ENCODE data around the gene STX4. TPM values are rescaled to one million over a fixed set of nuclear protein-coding genes. Genes with fewer than 3 reads are reported as not detected.
A peak's percentile ranks its signal among the peaks of the same experiment; 100 is the strongest.

The STX4 gene
- total RNA-seq, 1 donor from 2014 or later = 39.5 TPM

DNA sequence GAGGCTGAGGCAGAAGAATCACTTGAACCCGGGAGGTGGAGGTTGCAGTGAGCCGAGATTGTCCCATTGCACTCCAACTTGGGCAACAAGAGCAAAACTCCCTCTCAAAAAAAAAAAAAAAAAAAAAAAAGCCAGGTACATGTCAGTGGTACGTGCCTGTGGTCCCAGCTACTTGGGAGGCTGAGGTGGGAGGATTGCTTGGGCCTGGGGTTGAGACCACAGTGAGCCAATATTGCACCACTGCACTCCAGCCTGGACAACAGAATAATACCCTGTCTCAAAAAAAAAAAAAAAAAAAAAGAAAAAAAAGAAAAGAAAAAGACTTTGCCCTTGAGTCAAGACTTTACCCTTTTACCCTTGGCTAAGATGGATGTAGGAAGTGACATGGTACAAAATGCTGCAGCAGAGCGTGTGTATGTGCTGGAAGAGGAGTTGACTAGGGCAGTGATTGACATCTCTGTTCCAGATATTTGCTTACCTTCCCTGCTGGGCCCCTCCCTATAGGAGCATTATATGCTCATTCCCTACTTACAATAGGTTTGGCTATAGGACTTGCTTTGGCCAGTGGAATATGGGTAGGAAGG, 10.6 kb downstream of the STX4 start:
- intact Hi-C loops (cut with DNase I) = no loop called here
- no peak for ATAC-seq (ENCODE audit: poor library complexity)

GRCh38 chr16:31050280-31051030, 17.1 kb downstream of the STX4 start:
- no peak for ATAC-seq (ENCODE audit: poor library complexity)

More for the DNA sequence above, 10.6 kb downstream of the STX4 start:
- DNase-seq = no peak

DNA sequence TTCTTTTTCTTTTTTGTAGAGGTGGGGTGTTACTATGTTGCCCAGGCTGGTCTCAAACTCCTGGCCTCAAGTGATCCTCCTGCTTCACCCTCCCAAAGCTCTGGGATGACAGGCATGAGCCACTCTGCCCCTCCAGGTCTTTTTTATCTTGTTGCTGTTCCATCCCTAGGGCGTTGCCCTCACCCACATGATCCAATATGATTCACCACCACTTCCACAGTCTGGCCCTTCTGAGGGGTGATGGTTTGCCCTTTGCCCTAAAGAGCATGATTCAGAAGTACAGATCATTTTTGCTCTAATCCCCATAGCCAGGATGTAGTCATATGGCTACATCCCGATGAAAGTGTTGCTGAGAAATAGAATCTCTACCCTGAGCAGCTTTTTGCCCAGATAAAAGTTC, 18.8 kb downstream of the STX4 start:
- ATAC-seq (ENCODE audit: poor library complexity) (no peak), DNase-seq (no peak)
- intact Hi-C loops (cut with DNase I) = no loop called here

More at GRCh38 chr16:31050280-31051030, 17.1 kb downstream of the STX4 start:
- intact Hi-C loops (cut with DNase I) = no loop called here
- no peak for DNase-seq

DNA sequence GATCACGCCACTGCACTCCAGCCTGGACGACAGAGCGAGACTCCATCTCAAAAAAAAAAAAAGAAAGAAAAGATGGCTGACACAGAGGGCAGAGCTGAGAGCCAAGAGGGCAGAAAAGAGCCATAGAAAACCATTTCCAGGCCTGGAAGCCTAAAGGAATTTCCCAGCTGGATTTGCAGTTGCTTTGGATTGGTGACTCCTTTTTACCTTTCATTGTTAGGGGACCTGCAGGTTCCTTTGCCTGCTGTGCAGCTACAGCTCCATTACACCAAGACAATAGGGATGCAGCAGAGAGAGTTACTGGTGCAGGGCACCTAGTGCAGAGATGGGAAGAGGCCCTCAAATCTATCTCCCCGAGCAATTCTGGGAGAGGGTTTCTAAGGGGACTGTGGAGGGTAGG, 22.3 kb downstream of the STX4 start:
- intact Hi-C loops (cut with DNase I) = no loop called here
- no peak for DNase-seq
- no peak for ATAC-seq (ENCODE audit: poor library complexity)

DNA sequence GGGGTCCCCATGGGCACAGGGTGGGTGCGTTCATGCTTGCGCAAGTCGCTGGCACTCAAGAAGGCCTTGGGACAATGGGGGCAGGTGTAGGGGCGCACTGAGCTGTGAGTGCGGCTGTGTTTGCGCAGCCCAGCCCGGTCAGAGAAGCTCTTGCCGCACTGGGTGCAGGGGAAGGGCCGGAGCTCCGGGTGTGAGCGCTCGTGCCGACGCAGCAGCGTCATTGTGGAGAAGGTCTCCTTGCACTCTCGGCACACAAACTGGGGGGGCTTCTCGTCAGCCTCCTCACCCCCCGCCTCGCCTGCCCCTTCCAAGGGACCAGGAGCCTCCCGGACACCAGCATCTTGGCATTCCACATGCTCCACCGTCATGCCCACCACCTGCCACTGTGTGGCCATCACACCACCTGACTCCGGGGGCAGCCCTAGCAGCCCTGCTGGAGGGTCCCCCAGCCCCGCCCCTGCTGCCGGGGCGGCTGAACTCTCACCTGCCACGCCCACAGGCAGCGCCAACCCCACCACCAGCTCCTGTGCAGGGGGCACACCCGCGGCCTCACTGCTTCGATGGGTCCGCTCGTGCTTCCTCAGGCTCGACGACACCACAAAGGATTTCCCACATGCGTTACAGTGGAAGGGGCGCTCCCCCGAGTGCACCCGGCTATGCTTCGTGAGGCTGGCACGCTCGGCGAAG, 27.9 kb downstream of the STX4 start:
- DNase-seq (no peak), ATAC-seq (ENCODE audit: poor library complexity) (no peak)
- intact Hi-C loops (cut with DNase I) = no loop called here

GRCh38 chr16:31061813-31062440, 28.6 kb downstream of the STX4 start:
- intact Hi-C loops (cut with DNase I) = no loop called here
- DNase-seq = no peak
- no peak for ATAC-seq (ENCODE audit: poor library complexity)

DNA sequence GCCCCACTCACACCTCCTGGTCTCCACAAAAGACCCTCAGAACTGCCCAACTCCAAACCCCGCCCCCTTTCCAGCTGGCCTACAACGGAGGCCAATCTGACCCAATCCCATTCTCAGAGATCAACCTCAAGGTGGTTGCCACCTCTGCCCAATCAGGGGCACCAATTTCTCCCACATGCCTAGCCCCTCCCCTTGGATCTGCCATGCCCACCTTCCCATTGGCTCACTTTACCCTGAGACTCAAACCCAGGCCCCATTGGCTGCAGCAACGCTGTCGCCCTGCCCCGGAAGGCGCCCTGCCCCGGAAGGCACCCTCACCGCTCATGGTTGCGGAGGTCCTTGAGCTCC, 30.1 kb downstream of the STX4 start:
- ATAC-seq (ENCODE audit: poor library complexity) = no peak
- no peak for DNase-seq
- intact Hi-C loops (cut with DNase I) = no loop called here

DNA sequence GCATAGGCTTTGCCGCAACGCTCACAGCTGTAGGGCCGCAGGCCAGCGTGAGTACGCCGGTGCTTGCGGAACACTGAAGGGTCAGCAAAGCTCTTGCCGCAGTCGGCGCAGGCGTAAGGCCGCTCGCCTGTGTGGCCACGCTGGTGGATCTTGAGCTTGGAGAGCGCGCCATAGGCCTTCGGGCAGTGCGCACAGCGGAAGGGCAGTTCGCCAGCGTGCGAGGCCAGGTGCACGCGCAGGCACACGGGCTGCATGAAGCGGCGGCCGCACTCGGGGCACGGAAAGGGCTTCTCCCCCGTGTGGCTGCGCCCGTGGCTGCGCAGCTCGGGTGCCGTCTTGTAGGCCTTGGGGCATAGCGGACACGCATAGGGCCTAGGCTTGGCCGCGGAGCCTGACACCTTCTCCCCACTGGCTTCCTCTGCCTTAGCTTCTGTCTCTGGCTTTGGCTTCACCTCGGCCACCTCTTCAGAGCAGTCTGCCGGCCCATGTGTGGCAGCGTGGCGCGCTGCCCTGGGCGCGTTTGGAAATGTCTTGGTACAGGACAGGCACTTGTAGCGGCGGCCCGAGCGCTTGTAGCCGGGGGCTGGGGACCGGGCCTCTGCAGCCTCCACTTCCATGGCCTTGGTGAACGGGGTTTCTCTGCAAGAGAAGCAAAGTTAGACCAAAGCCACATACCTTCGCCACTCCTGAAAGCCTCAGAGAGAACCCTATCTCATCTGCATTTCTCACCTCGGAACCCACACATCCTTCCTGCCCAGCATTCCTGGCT, 30.7 kb downstream of the STX4 start:
- intact Hi-C loops (cut with DNase I) = no loop called here
- ATAC-seq (ENCODE audit: poor library complexity) (no peak), DNase-seq (no peak)

DNA sequence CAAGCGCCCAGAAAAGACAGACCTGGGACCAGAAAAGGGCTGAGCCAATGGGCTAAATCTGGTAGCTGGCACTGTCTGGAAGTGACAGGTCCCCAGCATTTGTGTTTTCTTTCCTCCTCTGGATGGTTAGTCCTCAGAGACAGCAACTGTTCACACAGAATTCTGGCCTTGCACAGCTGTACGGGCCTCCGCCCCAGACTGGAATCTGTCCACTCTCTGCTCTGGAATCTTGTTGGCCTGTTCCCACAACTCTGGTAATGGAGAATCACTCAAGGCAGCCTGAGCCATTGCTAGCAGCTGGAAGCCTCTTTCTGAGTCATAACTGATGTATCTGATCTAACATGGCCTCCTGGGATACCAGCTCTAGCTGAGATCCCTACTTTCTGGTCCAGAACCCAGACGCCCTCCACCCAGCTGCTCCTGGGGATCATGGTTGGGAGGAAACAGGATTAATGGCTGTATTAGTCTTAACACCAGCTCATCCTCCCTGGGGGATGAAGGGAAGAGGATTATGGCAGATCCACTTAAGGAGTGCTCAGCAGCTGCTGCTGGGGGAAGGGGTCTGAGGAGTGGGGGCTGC, 31.6 kb downstream of the STX4 start:
- peak; percentile 73 for DNase-seq
- intact Hi-C loops (cut with DNase I) = no loop called here
- ATAC-seq (ENCODE audit: poor library complexity) = peak; percentile 85

DNA sequence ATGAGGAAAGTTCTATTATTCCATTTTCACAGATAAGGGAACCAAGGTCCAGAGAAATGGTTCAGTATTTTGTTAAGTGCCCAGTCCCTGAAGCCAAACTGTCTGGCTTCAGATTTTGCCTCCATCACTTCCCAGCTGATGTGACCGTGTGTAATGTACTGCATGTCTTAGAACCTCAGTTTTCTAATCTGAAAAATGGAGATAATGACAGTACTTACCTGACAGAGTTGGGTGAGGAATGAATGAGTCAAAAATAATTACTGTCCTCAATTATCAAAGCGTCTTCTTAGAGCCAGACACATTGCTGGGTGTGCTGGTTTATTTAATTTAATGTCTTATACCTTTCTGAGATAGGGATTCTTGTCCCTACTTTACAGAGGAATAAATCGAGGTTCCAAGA, 34.0 kb downstream of the STX4 start:
- DNase-seq (no peak), ATAC-seq (ENCODE audit: poor library complexity) (no peak)
- intact Hi-C loops (cut with DNase I) = no loop called here

DNA sequence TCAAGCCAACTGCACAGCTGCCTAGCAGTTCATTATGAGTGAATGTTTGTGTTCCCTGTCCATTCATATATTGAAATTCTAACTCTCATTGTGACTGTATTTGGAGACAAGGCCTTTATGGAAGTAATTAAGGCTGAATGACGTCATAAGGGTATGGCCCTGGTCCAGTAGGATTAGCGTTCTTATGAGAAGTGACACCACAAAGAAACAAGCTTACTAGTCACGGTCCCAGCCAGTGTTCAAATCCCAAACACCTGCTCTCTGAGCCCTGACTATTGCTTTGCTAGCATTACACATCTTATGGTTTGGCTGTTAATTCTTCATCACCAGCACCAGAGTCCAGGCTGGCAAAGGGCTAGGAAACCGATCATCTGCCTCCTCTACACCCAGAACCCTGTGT, 38.5 kb downstream of the STX4 start:
- intact Hi-C loops (cut with DNase I) = loop anchor here (2.0 kb wide), 1 partner anchor 37 kb away; no protein-coding TSS in a partner anchor
- no peak for ATAC-seq (ENCODE audit: poor library complexity)
- no peak for DNase-seq

DNA sequence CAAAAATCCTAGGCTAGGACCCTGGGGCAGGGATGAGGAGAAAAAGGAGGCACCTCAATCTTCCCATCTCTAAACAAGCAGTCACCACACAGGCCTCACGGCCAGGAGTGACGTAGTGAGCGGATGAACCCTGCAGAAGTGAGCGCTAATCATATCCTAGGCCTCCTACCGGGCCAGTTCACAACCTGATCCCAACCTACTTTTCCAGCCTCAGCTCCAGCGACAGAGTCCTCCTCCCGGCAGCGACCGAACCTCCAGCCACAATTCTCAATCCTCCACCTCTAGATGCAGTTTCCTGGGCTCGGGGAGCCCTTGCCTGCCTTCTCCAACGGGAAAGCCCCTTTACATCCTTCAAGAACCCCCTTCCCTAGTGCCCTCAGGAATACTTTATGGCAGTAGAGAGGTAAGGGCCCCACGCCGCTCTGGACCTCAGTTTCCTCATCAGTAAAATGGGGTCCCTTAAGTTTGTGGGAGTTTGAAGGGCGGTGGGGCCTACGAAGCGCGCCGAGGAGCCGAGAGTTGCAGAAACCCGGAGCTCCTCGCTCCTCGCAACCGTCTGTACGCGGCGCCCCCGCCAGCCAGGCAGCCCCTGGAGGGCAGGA, 39.3 kb downstream of the STX4 start:
- ATAC-seq (ENCODE audit: poor library complexity) = no peak
- intact Hi-C loops (cut with DNase I) = loop anchor here (2.0 kb wide), 1 partner anchor 38 kb away; no protein-coding TSS in a partner anchor
- no peak for DNase-seq

- ATAC-seq (ENCODE audit: poor library complexity) (peak; percentile 94), DNase-seq (peak; percentile 94)
- intact Hi-C loops (cut with DNase I) = loop anchor here (2.0 kb wide), 1 partner anchor 39 kb away; no protein-coding TSS in a partner anchor
These were observed 40.0 kb downstream of the STX4 start for GRCh38 chr16:31073142-31073969.

GRCh38 chr16:31073970-31074813, 40.8 kb downstream of the STX4 start, which contains the start of the genes ZNF646 and ZNF668:
Gene ZNF646, plus strand, starts transcription at chr16:31074422. Its CDS starts 1,903 bp downstream, at chr16:31076325.
Gene ZNF668, minus strand, starts transcription at chr16:31074240. Its CDS starts 9,781 bp downstream, at chr16:31064459.
- intact Hi-C loops (cut with DNase I) = loop anchor here (2.0 kb wide), 1 partner anchor 39 kb away; no protein-coding TSS in a partner anchor
- peak; percentile 99 for DNase-seq
- peak; percentile 96 for ATAC-seq (ENCODE audit: poor library complexity)

DNA sequence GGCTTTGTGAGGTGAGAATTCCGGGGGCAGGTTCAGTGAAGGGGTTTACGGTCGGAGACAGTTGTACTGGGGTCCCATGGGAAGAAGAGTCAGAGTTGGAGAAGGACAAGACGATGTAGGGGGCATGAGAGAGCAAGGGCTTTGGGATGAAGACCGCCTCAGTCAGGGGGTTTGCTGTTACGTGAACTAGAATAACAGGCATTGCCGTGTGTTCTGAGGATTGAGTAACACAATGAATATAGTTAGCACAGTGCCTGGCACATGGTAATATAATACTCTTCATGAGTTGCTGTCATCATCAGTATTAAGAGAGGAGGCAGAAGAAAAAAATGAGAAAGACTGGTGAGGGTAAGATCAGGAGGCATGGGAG, 41.4 kb downstream of the STX4 start:
- no peak for ATAC-seq (ENCODE audit: poor library complexity)
- DNase-seq = no peak
- intact Hi-C loops (cut with DNase I) = no loop called here

DNA sequence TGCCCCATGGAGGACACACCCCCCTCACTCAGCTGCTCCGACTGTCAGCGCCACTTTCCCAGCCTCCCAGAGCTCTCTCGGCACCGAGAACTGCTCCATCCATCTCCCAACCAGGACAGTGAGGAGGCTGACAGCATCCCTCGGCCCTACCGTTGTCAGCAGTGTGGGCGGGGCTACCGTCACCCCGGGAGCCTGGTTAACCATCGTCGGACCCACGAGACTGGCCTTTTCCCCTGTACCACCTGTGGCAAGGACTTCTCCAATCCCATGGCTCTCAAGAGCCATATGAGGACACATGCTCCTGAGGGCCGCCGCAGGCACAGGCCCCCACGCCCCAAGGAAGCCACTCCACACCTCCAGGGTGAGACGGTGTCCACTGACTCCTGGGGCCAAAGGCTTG, 43.0 kb downstream of the STX4 start:
- DNase-seq (no peak), ATAC-seq (ENCODE audit: poor library complexity) (no peak)
- intact Hi-C loops (cut with DNase I) = no loop called here

Data from Right ventricle myocardium superior (tissue), 1 donor.